Measurements from ENCODE around the gene NOX3. TPM values are rescaled to one million over a fixed set of nuclear protein-coding genes. Genes with fewer than 3 reads are reported as not detected.

NOX3 gene
- total RNA-seq, 1 experiment from 2014 or later, result not detected

GRCh38 chr6:155444120-155444917 lies 11.3 kb downstream of the NOX3 start:
- Mint-ChIP-seq H3K27me3 (ENCODE audit: insufficient read depth, unreplicated experiment) (no peaks in the 10 kb centered on the region), H3K4me1 (ENCODE audit: insufficient read depth, unreplicated experiment) (no peaks in the 10 kb centered on the region), H3K9me3 (ENCODE audit: unreplicated experiment) (no peaks in the 10 kb centered on the region), H3K27ac (ENCODE audit: low read depth, unreplicated experiment) (no peak overlapping the region), H3K36me3 (ENCODE audit: insufficient read depth, unreplicated experiment) (no peaks in the 10 kb centered on the region), H3K4me3 (ENCODE audit: unreplicated experiment) (no peak overlapping the region)
- POLR2A ChIA-PET, result no interaction called here
- CTCF ChIA-PET, result no interaction called here
- no peak for TF ChIP-seq CTCF (IDR thresholded peaks at IDR 0.05; ENCODE audit: unreplicated experiment)
- no peak for DNase-seq (ENCODE audit: unreplicated experiment)
- no TSS peak for BruUV-seq (replicated peaks)
- intact Hi-C loops (cut with micrococcal nuclease), result no loop called here

- H3K4me1 Mint-ChIP-seq (ENCODE audit: insufficient read depth, unreplicated experiment), result no peaks in the 10 kb centered on the region
- BruUV-seq (replicated peaks), result no TSS peak
- POLR2A ChIA-PET, result interaction anchor here (0.6 kb wide), 1 partner anchor 16 kb away, joined by 3 read pairs; no protein-coding TSS in a partner anchor
- CTCF ChIA-PET, result interaction anchor here (0.6 kb wide), 1 partner anchor 16 kb away, joined by 3 read pairs; no protein-coding TSS in a partner anchor
- no peak overlapping the region for H3K27ac Mint-ChIP-seq (ENCODE audit: low read depth, unreplicated experiment)
- H3K27me3 Mint-ChIP-seq (ENCODE audit: insufficient read depth, unreplicated experiment), result no peaks in the 10 kb centered on the region
- no peak for DNase-seq (ENCODE audit: unreplicated experiment)
- no peak overlapping the region for H3K4me3 Mint-ChIP-seq (ENCODE audit: unreplicated experiment)
- TF ChIP-seq CTCF (IDR thresholded peaks at IDR 0.05; ENCODE audit: unreplicated experiment), result no peak
- no peaks in the 10 kb centered on the region for H3K9me3 Mint-ChIP-seq (ENCODE audit: unreplicated experiment)
- H3K36me3 Mint-ChIP-seq (ENCODE audit: insufficient read depth, unreplicated experiment), result no peaks in the 10 kb centered on the region
- intact Hi-C loops (cut with micrococcal nuclease), result no loop called here
These were observed 12.5 kb downstream of the NOX3 start for GRCh38 chr6:155443168-155443567.

- BruUV-seq (replicated peaks), result no TSS peak
- Mint-ChIP-seq H3K4me1 (ENCODE audit: insufficient read depth, unreplicated experiment) (no peaks in the 10 kb centered on the region), H3K36me3 (ENCODE audit: insufficient read depth, unreplicated experiment) (no peaks in the 10 kb centered on the region), H3K27me3 (ENCODE audit: insufficient read depth, unreplicated experiment) (no peaks in the 10 kb centered on the region), H3K4me3 (ENCODE audit: unreplicated experiment) (no peak overlapping the region), H3K9me3 (ENCODE audit: unreplicated experiment) (no peaks in the 10 kb centered on the region), H3K27ac (ENCODE audit: low read depth, unreplicated experiment) (no peak overlapping the region)
- POLR2A ChIA-PET, result interaction anchor here (0.6 kb wide), 1 partner anchor 15 kb away, joined by 3 read pairs; no protein-coding TSS in a partner anchor
- CTCF ChIA-PET, result no interaction called here
- intact Hi-C loops (cut with micrococcal nuclease), result no loop called here
- TF ChIP-seq CTCF (IDR thresholded peaks at IDR 0.05; ENCODE audit: unreplicated experiment), result no peak
- DNase-seq (ENCODE audit: unreplicated experiment), result no peak
These were observed 13.1 kb downstream of the NOX3 start for GRCh38 chr6:155442562-155442961.

- Mint-ChIP-seq H3K4me1 (ENCODE audit: insufficient read depth, unreplicated experiment) (no peaks in the 10 kb centered on the region), H3K27me3 (ENCODE audit: insufficient read depth, unreplicated experiment) (no peaks in the 10 kb centered on the region), H3K4me3 (ENCODE audit: unreplicated experiment) (no peak overlapping the region), H3K9me3 (ENCODE audit: unreplicated experiment) (no peaks in the 10 kb centered on the region), H3K27ac (ENCODE audit: low read depth, unreplicated experiment) (no peak overlapping the region), H3K36me3 (ENCODE audit: insufficient read depth, unreplicated experiment) (no peaks in the 10 kb centered on the region)
- POLR2A ChIA-PET, result interaction anchor here (0.7 kb wide), 1 partner anchor 73 kb away, joined by 3 read pairs; no protein-coding TSS in a partner anchor
- intact Hi-C loops (cut with micrococcal nuclease), result no loop called here
- BruUV-seq (replicated peaks), result no TSS peak
- CTCF ChIA-PET, result no interaction called here
- no peak for TF ChIP-seq CTCF (IDR thresholded peaks at IDR 0.05; ENCODE audit: unreplicated experiment)
- DNase-seq (ENCODE audit: unreplicated experiment), result no peak
These were observed 14.6 kb downstream of the NOX3 start for GRCh38 chr6:155441112-155441465.
